HEK293 (cell line): ENCODE results near the gene C19orf33.

Source experiments
- GLI4 ChIP-seq: fragments of 450-650 bp; formaldehyde crosslinking; IDR thresholded peaks from 2 replicates; pipeline ENCODE4 v1.5.1; 2016; ENCODE audit warnings: missing biosample characterization, missing genetic modification characterization
- HOXC10 ChIP-seq: sonication (generic); formaldehyde crosslinking; IDR thresholded peaks from 2 replicates; pipeline ENCODE4 v1.8.1; 2023; ENCODE audit warnings: mild to moderate bottlenecking, missing genetic modification reagents
- KLF1 ChIP-seq: fragments of 450-650 bp; formaldehyde crosslinking; IDR thresholded peaks from 2 replicates; pipeline ENCODE4 v1.5.1; 2016; ENCODE audit warnings: missing biosample characterization, missing genetic modification characterization
- MEIS1 ChIP-seq: sonication (generic); formaldehyde crosslinking; IDR thresholded peaks from 2 replicates; pipeline ENCODE4 v1.8.1; 2022; ENCODE audit warnings: missing genetic modification reagents, mild to moderate bottlenecking, borderline replicate concordance
- OSR2 ChIP-seq: fragments of 450-650 bp; formaldehyde crosslinking; IDR thresholded peaks from 2 replicates; pipeline ENCODE4 v1.5.1; 2016; ENCODE audit warnings: missing biosample characterization, missing genetic modification characterization
- SETDB1 ChIP-seq: IDR thresholded peaks from one replicate; pipeline ENCODE4 v1.6.1; 2017; ENCODE audit warnings: mild to moderate bottlenecking, low read length, moderate library complexity, mixed read lengths; ENCODE audit not compliant: insufficient read length
- SP7 ChIP-seq: fragments of 450-650 bp; formaldehyde crosslinking; IDR thresholded peaks from 2 replicates; pipeline ENCODE4 v1.5.1; 2016; ENCODE audit warnings: missing biosample characterization, missing genetic modification characterization
- YY2 ChIP-seq: fragments of 450-650 bp; formaldehyde crosslinking; IDR thresholded peaks from 2 replicates; pipeline ENCODE4 v1.5.1; 2016; ENCODE audit warnings: missing biosample characterization, missing genetic modification characterization
- ZBTB17 ChIP-seq: fragments of 450-650 bp; formaldehyde crosslinking; IDR thresholded peaks from 2 replicates; pipeline ENCODE4 v1.5.1; 2016; ENCODE audit warnings: missing biosample characterization, missing genetic modification characterization
- ZNF114 ChIP-seq: fragments of 450-650 bp; formaldehyde crosslinking; IDR thresholded peaks from 2 replicates; pipeline ENCODE4 v1.5.0; 2017; ENCODE audit warnings: missing biosample characterization, missing genetic modification characterization
- ZNF140 ChIP-seq: fragments of 450-650 bp; formaldehyde crosslinking; IDR thresholded peaks from 2 replicates; pipeline ENCODE4 v1.5.1; 2016; ENCODE audit warnings: missing biosample characterization, missing genetic modification characterization
- ZNF155 ChIP-seq: fragments of 450-650 bp; formaldehyde crosslinking; IDR thresholded peaks from 2 replicates; pipeline ENCODE4 v1.5.1; 2016; ENCODE audit warnings: missing biosample characterization, missing genetic modification characterization
- ZNF2 ChIP-seq: fragments of 450-650 bp; formaldehyde crosslinking; IDR thresholded peaks from 2 replicates; pipeline ENCODE4 v1.5.1; 2016; ENCODE audit warnings: missing biosample characterization, missing genetic modification characterization
- ZNF324 ChIP-seq: fragments of 450-650 bp; formaldehyde crosslinking; IDR thresholded peaks from 2 replicates; pipeline ENCODE4 v1.5.1; 2016; ENCODE audit warnings: missing biosample characterization, missing genetic modification characterization
- ZNF350 ChIP-seq: fragments of 450-650 bp; formaldehyde crosslinking; IDR thresholded peaks from 2 replicates; pipeline ENCODE4 v1.5.0; 2017; ENCODE audit warnings: missing biosample characterization, mild to moderate bottlenecking, missing genetic modification characterization
- ZNF366 ChIP-seq: fragments of 450-650 bp; formaldehyde crosslinking; conservative IDR thresholded peaks from 2 replicates; pipeline ENCODE4 v1.5.1; 2016; ENCODE audit warnings: missing biosample characterization, missing genetic modification characterization
- ZNF510 ChIP-seq: fragments of 450-650 bp; formaldehyde crosslinking; IDR thresholded peaks from 2 replicates; pipeline ENCODE4 v1.5.1; 2018; ENCODE audit warnings: mild to moderate bottlenecking, missing genetic modification characterization, missing biosample characterization; ENCODE audit not compliant: insufficient replicate concordance
- ZNF530 ChIP-seq: fragments of 450-650 bp; formaldehyde crosslinking; IDR thresholded peaks from 2 replicates; pipeline ENCODE4 v1.5.1; 2016; ENCODE audit warnings: low read depth, missing biosample characterization, missing genetic modification characterization
- ZNF544 ChIP-seq: fragments of 450-650 bp; formaldehyde crosslinking; IDR thresholded peaks from 2 replicates; pipeline ENCODE4 v1.5.0; 2017; ENCODE audit warnings: missing biosample characterization, missing genetic modification characterization
- ZNF585B ChIP-seq: fragments of 450-650 bp; formaldehyde crosslinking; IDR thresholded peaks from 2 replicates; pipeline ENCODE4 v1.5.1; 2016; ENCODE audit warnings: missing biosample characterization, missing genetic modification characterization
- ZNF600 ChIP-seq: fragments of 450-650 bp; formaldehyde crosslinking; IDR thresholded peaks from 2 replicates; pipeline ENCODE4 v1.5.1; 2016; ENCODE audit warnings: missing biosample characterization, missing genetic modification characterization
- ZNF654 ChIP-seq: fragments of 450-650 bp; formaldehyde crosslinking; IDR thresholded peaks from 2 replicates; pipeline ENCODE4 v1.5.1; 2016; ENCODE audit warnings: low read depth, missing biosample characterization, missing genetic modification characterization
- ZNF677 ChIP-seq: fragments of 450-650 bp; IDR thresholded peaks from 2 replicates; pipeline ENCODE4 v1.5.0; 2018; ENCODE audit warnings: missing biosample characterization, mild to moderate bottlenecking, missing genetic modification characterization, moderate library complexity
- ZNF701 ChIP-seq: fragments of 450-650 bp; formaldehyde crosslinking; IDR thresholded peaks from 2 replicates; pipeline ENCODE4 v1.5.1; 2016; ENCODE audit warnings: missing biosample characterization, missing genetic modification characterization
- ZNF791 ChIP-seq: fragments of 450-650 bp; formaldehyde crosslinking; IDR thresholded peaks from 2 replicates; pipeline ENCODE4 v1.5.1; 2016; ENCODE audit warnings: missing biosample characterization, missing genetic modification characterization
- ZSCAN16 ChIP-seq: fragments of 450-650 bp; formaldehyde crosslinking; IDR thresholded peaks from 2 replicates; pipeline ENCODE4 v1.5.1; 2016; ENCODE audit warnings: missing biosample characterization, missing genetic modification characterization
- ZSCAN23 ChIP-seq: fragments of 450-650 bp; formaldehyde crosslinking; IDR thresholded peaks from 2 replicates; pipeline ENCODE4 v1.5.1; 2016; ENCODE audit warnings: missing biosample characterization, missing genetic modification characterization
- ZXDB ChIP-seq: fragments of 450-650 bp; formaldehyde crosslinking; IDR thresholded peaks from 2 replicates; pipeline ENCODE4 v1.5.1; 2016; ENCODE audit warnings: missing biosample characterization, missing genetic modification characterization
- TF ChIP-seq, protein P1 (sequence below): fragments of 450-650 bp; formaldehyde crosslinking; conservative IDR thresholded peaks from 2 replicates; pipeline ENCODE4 v1.5.1; 2016; ENCODE audit warnings: low read depth, missing biosample characterization, missing genetic modification characterization
- TF ChIP-seq, protein P2 (sequence below): fragments of 450-650 bp; formaldehyde crosslinking; IDR thresholded peaks from 2 replicates; pipeline ENCODE4 v1.5.1; 2016; ENCODE audit warnings: missing biosample characterization, missing genetic modification characterization
- TF ChIP-seq, protein P3 (sequence below): fragments of 450-650 bp; formaldehyde crosslinking; IDR thresholded peaks from 2 replicates; pipeline ENCODE4 v1.5.1; 2017; ENCODE audit warnings: missing biosample characterization, mild to moderate bottlenecking, missing genetic modification characterization, moderate library complexity
- TF ChIP-seq, protein P4 (sequence below): fragments of 450-650 bp; formaldehyde crosslinking; IDR thresholded peaks from 2 replicates; pipeline ENCODE4 v1.5.1; 2017; ENCODE audit warnings: missing biosample characterization, missing genetic modification characterization
- TF ChIP-seq, protein P5 (sequence below): fragments of 450-650 bp; formaldehyde crosslinking; IDR thresholded peaks from 2 replicates; pipeline ENCODE4 v1.5.1; 2016; ENCODE audit warnings: missing biosample characterization, missing genetic modification characterization

C19orf33 gene

DNA sequence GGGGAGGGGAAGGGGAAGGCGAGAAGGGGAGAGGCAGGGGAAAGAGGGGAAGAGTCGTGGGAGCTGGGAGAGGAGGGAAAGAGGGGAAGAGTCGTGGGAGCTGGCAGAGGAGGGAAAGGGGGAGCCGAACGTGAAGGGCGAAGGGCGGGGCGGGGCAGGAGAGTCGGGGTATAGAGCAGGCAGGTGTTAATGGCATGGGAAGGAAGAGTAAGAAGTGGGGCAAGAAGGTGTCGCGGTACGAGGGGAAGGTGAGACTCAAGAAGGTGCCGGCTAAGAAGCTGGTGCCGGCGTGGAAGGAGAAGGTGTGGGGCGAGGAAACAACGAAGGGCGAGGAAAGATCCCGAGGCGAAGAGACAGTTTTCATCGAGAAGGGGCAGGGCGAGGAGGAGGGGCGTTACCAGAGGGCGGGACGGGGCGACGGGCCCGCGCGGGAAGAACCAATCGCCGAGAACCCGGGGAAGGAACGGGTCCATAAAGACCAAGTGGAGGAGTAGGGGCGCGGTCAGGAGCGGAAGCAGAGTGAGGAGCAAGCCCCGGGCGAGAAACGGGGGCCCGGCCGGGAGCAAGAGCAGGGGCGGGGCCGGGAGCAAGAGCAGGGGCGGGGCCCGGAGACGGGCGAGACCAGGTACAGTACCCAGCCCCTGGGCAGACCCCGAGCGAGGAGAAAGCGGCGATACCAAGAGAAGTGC is 32.0 kb downstream of the C19orf33 start (continued):
- no peak for TF ChIP-seq ZNF585B (tag by site-specific recombination)
- no peak for TF ChIP-seq ZNF677 (tag by site-specific recombination)
- peak; percentile 98 for TF ChIP-seq ZNF324 (tag by site-specific recombination)
- TF ChIP-seq ZBTB17 (tag by site-specific recombination) = peak; percentile 94
- TF ChIP-seq ZXDB (tag by site-specific recombination) = no peak; the same call in 1 of the 2 replicates
- TF ChIP-seq, protein P1, sequence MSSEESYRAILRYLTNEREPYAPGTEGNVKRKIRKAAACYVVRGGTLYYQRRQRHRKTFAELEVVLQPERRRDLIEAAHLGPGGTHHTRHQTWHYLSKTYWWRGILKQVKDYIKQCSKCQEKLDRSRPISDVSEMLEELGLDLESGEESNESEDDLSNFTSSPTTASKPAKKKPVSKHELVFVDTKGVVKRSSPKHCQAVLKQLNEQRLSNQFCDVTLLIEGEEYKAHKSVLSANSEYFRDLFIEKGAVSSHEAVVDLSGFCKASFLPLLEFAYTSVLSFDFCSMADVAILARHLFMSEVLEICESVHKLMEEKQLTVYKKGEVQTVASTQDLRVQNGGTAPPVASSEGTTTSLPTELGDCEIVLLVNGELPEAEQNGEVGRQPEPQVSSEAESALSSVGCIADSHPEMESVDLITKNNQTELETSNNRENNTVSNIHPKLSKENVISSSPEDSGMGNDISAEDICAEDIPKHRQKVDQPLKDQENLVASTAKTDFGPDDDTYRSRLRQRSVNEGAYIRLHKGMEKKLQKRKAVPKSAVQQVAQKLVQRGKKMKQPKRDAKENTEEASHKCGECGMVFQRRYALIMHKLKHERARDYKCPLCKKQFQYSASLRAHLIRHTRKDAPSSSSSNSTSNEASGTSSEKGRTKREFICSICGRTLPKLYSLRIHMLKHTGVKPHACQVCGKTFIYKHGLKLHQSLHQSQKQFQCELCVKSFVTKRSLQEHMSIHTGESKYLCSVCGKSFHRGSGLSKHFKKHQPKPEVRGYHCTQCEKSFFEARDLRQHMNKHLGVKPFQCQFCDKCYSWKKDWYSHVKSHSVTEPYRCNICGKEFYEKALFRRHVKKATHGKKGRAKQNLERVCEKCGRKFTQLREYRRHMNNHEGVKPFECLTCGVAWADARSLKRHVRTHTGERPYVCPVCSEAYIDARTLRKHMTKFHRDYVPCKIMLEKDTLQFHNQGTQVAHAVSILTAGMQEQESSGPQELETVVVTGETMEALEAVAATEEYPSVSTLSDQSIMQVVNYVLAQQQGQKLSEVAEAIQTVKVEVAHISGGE (tag by site-specific recombination) = no peak; the same call in 1 of the 2 replicates
- no peak for TF ChIP-seq SETDB1
- TF ChIP-seq KLF1 (tag by site-specific recombination) = no peak; the same call in 1 of the 2 replicates
- no peak for TF ChIP-seq ZNF654 (tag by site-specific recombination)
- no peak for TF ChIP-seq ZNF114 (tag by site-specific recombination)
- TF ChIP-seq, protein P2, sequence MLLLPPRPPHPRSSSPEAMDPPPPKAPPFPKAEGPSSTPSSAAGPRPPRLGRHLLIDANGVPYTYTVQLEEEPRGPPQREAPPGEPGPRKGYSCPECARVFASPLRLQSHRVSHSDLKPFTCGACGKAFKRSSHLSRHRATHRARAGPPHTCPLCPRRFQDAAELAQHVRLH (tag by site-specific recombination) = no peak
- no peak for TF ChIP-seq ZNF701 (tag by site-specific recombination)
- TF ChIP-seq ZNF140 (tag by site-specific recombination) = no peak
- TF ChIP-seq GLI4 (tag by site-specific recombination) = no peak
- TF ChIP-seq MEIS1 (CRISPR knock-in tag) = no peak
- TF ChIP-seq, protein P3, sequence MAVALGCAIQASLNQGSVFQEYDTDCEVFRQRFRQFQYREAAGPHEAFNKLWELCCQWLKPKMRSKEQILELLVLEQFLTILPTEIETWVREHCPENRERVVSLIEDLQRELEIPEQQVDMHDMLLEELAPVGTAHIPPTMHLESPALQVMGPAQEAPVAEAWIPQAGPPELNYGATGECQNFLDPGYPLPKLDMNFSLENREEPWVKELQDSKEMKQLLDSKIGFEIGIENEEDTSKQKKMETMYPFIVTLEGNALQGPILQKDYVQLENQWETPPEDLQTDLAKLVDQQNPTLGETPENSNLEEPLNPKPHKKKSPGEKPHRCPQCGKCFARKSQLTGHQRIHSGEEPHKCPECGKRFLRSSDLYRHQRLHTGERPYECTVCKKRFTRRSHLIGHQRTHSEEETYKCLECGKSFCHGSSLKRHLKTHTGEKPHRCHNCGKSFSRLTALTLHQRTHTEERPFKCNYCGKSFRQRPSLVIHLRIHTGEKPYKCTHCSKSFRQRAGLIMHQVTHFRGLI (tag by site-specific recombination) = no peak
- TF ChIP-seq ZNF510 = no peak
- no peak for TF ChIP-seq ZNF544 (tag by site-specific recombination)
- peak; percentile 72; the same call in 1 of the 2 replicates for TF ChIP-seq YY2 (tag by site-specific recombination)
- peak; percentile 91 for TF ChIP-seq ZNF791
- 0 out of 2 replicates have a peak, but pooled peaks have one; percentile 55 for TF ChIP-seq ZSCAN16 (tag by site-specific recombination)
- no peak for TF ChIP-seq ZNF155 (tag by site-specific recombination)
- TF ChIP-seq, protein P4, sequence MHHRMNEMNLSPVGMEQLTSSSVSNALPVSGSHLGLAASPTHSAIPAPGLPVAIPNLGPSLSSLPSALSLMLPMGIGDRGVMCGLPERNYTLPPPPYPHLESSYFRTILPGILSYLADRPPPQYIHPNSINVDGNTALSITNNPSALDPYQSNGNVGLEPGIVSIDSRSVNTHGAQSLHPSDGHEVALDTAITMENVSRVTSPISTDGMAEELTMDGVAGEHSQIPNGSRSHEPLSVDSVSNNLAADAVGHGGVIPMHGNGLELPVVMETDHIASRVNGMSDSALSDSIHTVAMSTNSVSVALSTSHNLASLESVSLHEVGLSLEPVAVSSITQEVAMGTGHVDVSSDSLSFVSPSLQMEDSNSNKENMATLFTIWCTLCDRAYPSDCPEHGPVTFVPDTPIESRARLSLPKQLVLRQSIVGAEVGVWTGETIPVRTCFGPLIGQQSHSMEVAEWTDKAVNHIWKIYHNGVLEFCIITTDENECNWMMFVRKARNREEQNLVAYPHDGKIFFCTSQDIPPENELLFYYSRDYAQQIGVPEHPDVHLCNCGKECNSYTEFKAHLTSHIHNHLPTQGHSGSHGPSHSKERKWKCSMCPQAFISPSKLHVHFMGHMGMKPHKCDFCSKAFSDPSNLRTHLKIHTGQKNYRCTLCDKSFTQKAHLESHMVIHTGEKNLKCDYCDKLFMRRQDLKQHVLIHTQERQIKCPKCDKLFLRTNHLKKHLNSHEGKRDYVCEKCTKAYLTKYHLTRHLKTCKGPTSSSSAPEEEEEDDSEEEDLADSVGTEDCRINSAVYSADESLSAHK (tag by site-specific recombination) = peak; percentile 68
- peak; percentile 99 for TF ChIP-seq ZNF366 (tag by site-specific recombination)
- TF ChIP-seq HOXC10 (CRISPR knock-in tag) = no peak
- TF ChIP-seq OSR2 (tag by site-specific recombination) = peak; percentile 90
- no peak for TF ChIP-seq ZNF350 (tag by site-specific recombination)
- TF ChIP-seq, protein P5, sequence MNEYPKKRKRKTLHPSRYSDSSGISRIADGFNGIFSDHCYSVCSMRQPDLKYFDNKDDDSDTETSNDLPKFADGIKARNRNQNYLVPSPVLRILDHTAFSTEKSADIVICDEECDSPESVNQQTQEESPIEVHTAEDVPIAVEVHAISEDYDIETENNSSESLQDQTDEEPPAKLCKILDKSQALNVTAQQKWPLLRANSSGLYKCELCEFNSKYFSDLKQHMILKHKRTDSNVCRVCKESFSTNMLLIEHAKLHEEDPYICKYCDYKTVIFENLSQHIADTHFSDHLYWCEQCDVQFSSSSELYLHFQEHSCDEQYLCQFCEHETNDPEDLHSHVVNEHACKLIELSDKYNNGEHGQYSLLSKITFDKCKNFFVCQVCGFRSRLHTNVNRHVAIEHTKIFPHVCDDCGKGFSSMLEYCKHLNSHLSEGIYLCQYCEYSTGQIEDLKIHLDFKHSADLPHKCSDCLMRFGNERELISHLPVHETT (tag by site-specific recombination) = peak; percentile 61
- peak; percentile 58; the same call in 1 of the 2 replicates for TF ChIP-seq SP7 (tag by site-specific recombination)
- TF ChIP-seq ZNF600 (tag by site-specific recombination) = peak; percentile 93
- TF ChIP-seq ZNF530 = peak; percentile 33; the same call in 1 of the 2 replicates
- TF ChIP-seq ZNF2 (tag by site-specific recombination) = peak; percentile 49; the same call in 1 of the 2 replicates
- no peak for TF ChIP-seq ZSCAN23
